HEK293T (cell line): Measurements from ENCODE around the gene BANF1.
"Not testable (repeated sequence)": the region's sequence is repeated elsewhere in the genome, so short reads cannot be mapped to it uniquely, and the experiment has no call there.

Source experiments
- ARNT ChIP-seq: fragments of 450-650 bp; IDR thresholded peaks from 2 replicates; pipeline ENCODE4 v1.6.1; 2017; ENCODE audit warnings: mild to moderate bottlenecking
- BHLHE40 ChIP-seq: fragments of 450-650 bp; IDR thresholded peaks from 2 replicates; pipeline ENCODE4 v1.6.1; 2016; ENCODE audit warnings: mild to moderate bottlenecking, moderate library complexity, borderline replicate concordance
- CTBP1 ChIP-seq: fragments of 450-650 bp; IDR thresholded peaks from 2 replicates; pipeline ENCODE4 v1.6.1; 2016; ENCODE audit warnings: borderline replicate concordance
- FOXA1 ChIP-seq: fragments of 450-650 bp; IDR thresholded peaks from 2 replicates; pipeline ENCODE4 v1.6.1; 2016; ENCODE audit warnings: mild to moderate bottlenecking
- FOXK2 ChIP-seq: fragments of 450-650 bp; IDR thresholded peaks from 2 replicates; pipeline ENCODE4 v1.6.1; 2016; ENCODE audit warnings: mild to moderate bottlenecking
- FOXM1 ChIP-seq: fragments of 450-650 bp; IDR thresholded peaks from 2 replicates; pipeline ENCODE4 v1.6.1; 2017; ENCODE audit warnings: mild to moderate bottlenecking, borderline replicate concordance
- HDGF ChIP-seq: fragments of 450-650 bp; IDR thresholded peaks from 2 replicates; pipeline ENCODE4 v1.6.1; 2017; ENCODE audit warnings: antibody characterized with exemption, borderline replicate concordance
- LEF1 ChIP-seq: fragments of 450-650 bp; IDR thresholded peaks from 2 replicates; pipeline ENCODE4 v1.6.1; 2017; ENCODE audit warnings: mild to moderate bottlenecking, borderline replicate concordance
- NFRKB ChIP-seq: fragments of 450-650 bp; IDR thresholded peaks from 2 replicates; pipeline ENCODE4 v1.6.1; 2016; ENCODE audit warnings: mild to moderate bottlenecking, moderate library complexity
- SP1 ChIP-seq: fragments of 450-650 bp; IDR thresholded peaks from 2 replicates; pipeline ENCODE4 v1.6.1; 2017
- SUZ12 ChIP-seq: fragments of 450-650 bp; IDR thresholded peaks from 2 replicates; pipeline ENCODE4 v1.6.1; 2016; ENCODE audit warnings: mild to moderate bottlenecking
- TARDBP ChIP-seq: fragments of 450-650 bp; IDR thresholded peaks from 2 replicates; pipeline ENCODE4 v1.6.1; 2016
- ZNF384 ChIP-seq: fragments of 450-650 bp; IDR thresholded peaks from 2 replicates; pipeline ENCODE4 v1.6.1; 2016
- TF ChIP-seq, protein P1 (sequence below): fragments of 450-650 bp; IDR thresholded peaks from 2 replicates; pipeline ENCODE4 v1.6.1; 2016

DNA sequence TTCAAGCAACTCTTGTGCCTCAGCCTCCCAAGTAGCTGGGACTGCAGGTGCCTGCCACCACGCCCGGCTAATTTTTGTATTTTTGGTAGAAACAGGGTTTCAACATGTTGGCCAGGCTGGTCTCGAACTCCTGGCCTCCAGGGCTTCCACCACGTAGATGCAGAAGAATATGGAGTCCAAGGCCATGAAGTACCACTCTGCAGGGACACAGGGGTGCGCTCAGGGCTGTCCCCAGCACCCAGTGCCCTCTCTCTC lies 20.8 kb downstream of the BANF1 start:
- TF ChIP-seq TARDBP, CTBP1, SUZ12, LEF1, NFRKB, FOXA1, FOXM1, BHLHE40, HDGF, SP1, ARNT, ZNF384, FOXK2: not testable (repeated sequence)
- TF ChIP-seq, protein P1, sequence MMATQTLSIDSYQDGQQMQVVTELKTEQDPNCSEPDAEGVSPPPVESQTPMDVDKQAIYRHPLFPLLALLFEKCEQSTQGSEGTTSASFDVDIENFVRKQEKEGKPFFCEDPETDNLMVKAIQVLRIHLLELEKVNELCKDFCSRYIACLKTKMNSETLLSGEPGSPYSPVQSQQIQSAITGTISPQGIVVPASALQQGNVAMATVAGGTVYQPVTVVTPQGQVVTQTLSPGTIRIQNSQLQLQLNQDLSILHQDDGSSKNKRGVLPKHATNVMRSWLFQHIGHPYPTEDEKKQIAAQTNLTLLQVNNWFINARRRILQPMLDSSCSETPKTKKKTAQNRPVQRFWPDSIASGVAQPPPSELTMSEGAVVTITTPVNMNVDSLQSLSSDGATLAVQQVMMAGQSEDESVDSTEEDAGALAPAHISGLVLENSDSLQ: not testable (repeated sequence)
